ENCODE data around the gene C1orf56. TPM values are rescaled to one million over a fixed set of nuclear protein-coding genes. Genes with fewer than 3 reads are reported as not detected.

C1orf56 gene
- total RNA-seq, 1 donor from 2014 or later = 6.6 TPM

Other genes with a start within 250 kb of the C1orf56 start
- 6.2 TPM for gene CTSK, start 239.5 kb upstream of the C1orf56 start, total RNA-seq
- 28.9 TPM for gene ARNT, start 171.2 kb upstream of the C1orf56 start, total RNA-seq
- not detected for gene CTXND2, start 160.6 kb upstream of the C1orf56 start, total RNA-seq
- 16.2 TPM for gene SETDB1, start 121.4 kb upstream of the C1orf56 start, total RNA-seq
- gene CERS2, start 72.9 kb upstream of the C1orf56 start, total RNA-seq = 92.6 TPM
- not detected for gene ANXA9, start 65.5 kb upstream of the C1orf56 start, total RNA-seq
- 38.5 TPM for gene MINDY1, start 40.8 kb upstream of the C1orf56 start, total RNA-seq
- 42.1 TPM for gene PRUNE1, start 39.3 kb upstream of the C1orf56 start, total RNA-seq
- 0.30 TPM for gene BNIPL, start 11.2 kb upstream of the C1orf56 start, total RNA-seq
- 28.0 TPM for gene CDC42SE1, start 11.9 kb downstream of the C1orf56 start, total RNA-seq
- gene MLLT11, start 12.6 kb downstream of the C1orf56 start, total RNA-seq = 4.9 TPM
- 8.4 TPM for gene GABPB2, start 23.0 kb downstream of the C1orf56 start, total RNA-seq
- 57.6 TPM for gene SEMA6C, start 98.9 kb downstream of the C1orf56 start, total RNA-seq
- 2.6 TPM for gene TNFAIP8L2, start 108.9 kb downstream of the C1orf56 start, total RNA-seq
- gene LYSMD1, start 118.2 kb downstream of the C1orf56 start, total RNA-seq = 12.3 TPM
- 16.6 TPM for gene SCNM1, start 118.4 kb downstream of the C1orf56 start, total RNA-seq
- not detected for gene TMOD4, start 128.2 kb downstream of the C1orf56 start, total RNA-seq
- 47.1 TPM for gene VPS72, start 142.4 kb downstream of the C1orf56 start, total RNA-seq
- 34.8 TPM for gene PIP5K1A, start 150.8 kb downstream of the C1orf56 start, total RNA-seq
- 164 TPM for gene PSMD4, start 207.0 kb downstream of the C1orf56 start, total RNA-seq
- 10.8 TPM for gene ZNF687, start 234.5 kb downstream of the C1orf56 start, total RNA-seq

Measured in Right ventricle myocardium inferior (tissue), 1 donor.